H1 (cell line): ENCODE data around the gene IGFALS. TPM values are rescaled to one million over a fixed set of nuclear protein-coding genes. Genes with fewer than 3 reads are reported as not detected.

Experiments used
- CTCF ChIA-PET: fragments of 300-600 bp; sonication (Branson Sonifier 250); formaldehyde crosslinking; loops from one replicate; lab custom pipeline; 2021; ENCODE audit not compliant: partially characterized antibody; lab: Charles Lee
- POLR2A ChIA-PET: fragments of 300-600 bp; sonication (Branson Sonifier 250); formaldehyde crosslinking; loops from one replicate; lab custom pipeline; 2021; ENCODE audit warnings: inconsistent platforms; ENCODE audit not compliant: partially characterized antibody; lab: Charles Lee
- DNase-seq, 2 experiments: peaks; one replicate each; pipeline versions ENCODE4 v3.0.0 to v3.0.0-alpha.2; 2010 to 2022; ENCODE audit warnings: low spot score in 2 of 2, low read depth in 1 of 2, mixed read lengths in 1 of 2
- FAIRE-seq: peaks from 2 replicates; lab custom pipeline; 2011; peaks lifted over from hg19 to GRCh38; lab: Jason Lieb, UNC
- H2AFZ ChIP-seq: 2 replicates; pipeline ENCODE4 v1.8.1; 2012; ENCODE audit warnings: low read length, inconsistent platforms
- H2AK5ac ChIP-seq: 2 replicates; pipeline ENCODE4 v1.6.1; 2013; ENCODE audit warnings: low read depth, low read length
- H2BK120ac ChIP-seq: replicated peaks from 2 replicates; pipeline ENCODE3; 2013; ENCODE audit warnings: low read depth, low read length, inconsistent platforms
- H2BK12ac ChIP-seq: 2 replicates; pipeline ENCODE4 v1.6.1; 2013; ENCODE audit warnings: low read depth, low read length
- H2BK15ac ChIP-seq: 2 replicates; pipeline ENCODE4 v1.6.1; 2013; ENCODE audit warnings: low read length
- H2BK20ac ChIP-seq: 2 replicates; pipeline ENCODE4 v1.6.1; 2013; ENCODE audit warnings: low read length
- H2BK5ac ChIP-seq: 2 replicates; pipeline ENCODE4 v1.6.1; 2013; ENCODE audit warnings: low read depth, low read length
- H3K14ac ChIP-seq: 2 replicates; pipeline ENCODE4 v1.6.1; 2013; ENCODE audit warnings: inconsistent platforms; ENCODE audit not compliant: insufficient read length
- H3K18ac ChIP-seq: 2 replicates; pipeline ENCODE4 v1.6.1; 2013; ENCODE audit warnings: low read length; ENCODE audit errors: extremely low read depth
- H3K23ac ChIP-seq: 2 replicates; pipeline ENCODE4 v1.6.1; 2013; ENCODE audit warnings: inconsistent platforms; ENCODE audit not compliant: insufficient read length
- H3K23me2 ChIP-seq: 2 replicates; pipeline ENCODE4 v1.6.1; 2013; ENCODE audit warnings: low read depth, low read length
- H3K27ac ChIP-seq: 2 replicates; pipeline ENCODE4 v1.6.1; 2011; ENCODE audit warnings: low read depth, low read length, inconsistent platforms
- H3K27me3 ChIP-seq, 4 experiments: replicated peaks in 1 of 4; 1 replicate in 1 of 4; 2 replicates in 3 of 4; pipeline versions ENCODE4 v1.6.1 to v1.8.1; 2011 to 2013; ENCODE audit warnings: low read length in 3 of 4, mild to moderate bottlenecking in 3 of 4, inconsistent platforms in 2 of 4, mixed read lengths in 2 of 4, moderate library complexity in 1 of 4; ENCODE audit not compliant: control insufficient read depth in 3 of 4, insufficient read depth in 3 of 4; ENCODE audit errors: extremely low read depth in 1 of 4
- H3K36me3 ChIP-seq, 4 experiments: 2 replicates each; pipeline versions ENCODE4 v1.6.1 to v1.8.1; 2011 to 2013; ENCODE audit warnings: mild to moderate bottlenecking in 4 of 4, low read length in 3 of 4, moderate library complexity in 2 of 4, control low read depth in 1 of 4, inconsistent platforms in 1 of 4; ENCODE audit not compliant: insufficient read depth in 4 of 4, control insufficient read depth in 2 of 4
- H3K4ac ChIP-seq: replicated peaks from 2 replicates; pipeline ENCODE3; 2013; ENCODE audit warnings: low read length, low read depth, mixed read lengths, inconsistent platforms; ENCODE audit not compliant: insufficient read length
- H3K4me1 ChIP-seq, 4 experiments: replicated peaks in 1 of 4; 1 replicate in 1 of 4; 2 replicates in 3 of 4; pipeline versions ENCODE4 v1.6.1 to v1.8.1; 2011 to 2013; ENCODE audit warnings: low read length in 3 of 4, inconsistent platforms in 2 of 4, mixed read lengths in 1 of 4; ENCODE audit not compliant: insufficient read depth in 4 of 4, control insufficient read depth in 3 of 4
- H3K4me2 ChIP-seq, 2 experiments: 2 replicates each; pipeline versions ENCODE4 v1.6.1 to v1.8.1; 2011 to 2013; ENCODE audit warnings: low read depth in 2 of 2, low read length in 2 of 2, control low read depth in 1 of 2, inconsistent platforms in 1 of 2, mild to moderate bottlenecking in 1 of 2; ENCODE audit not compliant: insufficient read depth in 1 of 2
- H3K4me3 ChIP-seq, 4 experiments: fragments of 200-600, 300-600 bp in 1 of 4; sonication (generic), shearing (Covaris generic), sonication (Bioruptor Twin) in 1 of 4; 2 replicates each; pipeline versions ENCODE4 v1.5.1 to v1.8.1; 2011 to 2016; ENCODE audit warnings: low read length in 4 of 4, low read depth in 3 of 4, control low read depth in 2 of 4, inconsistent platforms in 2 of 4, mild to moderate bottlenecking in 2 of 4, mixed read lengths in 1 of 4, moderate library complexity in 1 of 4; ENCODE audit not compliant: insufficient read depth in 2 of 4; ENCODE audit errors: extremely low read depth in 1 of 4
- H3K56ac ChIP-seq: replicated peaks from 2 replicates; pipeline ENCODE3; 2013; ENCODE audit warnings: low read depth, mild to moderate bottlenecking, mixed read lengths, low read length, inconsistent platforms; ENCODE audit not compliant: insufficient read length
- H3K79me1 ChIP-seq: 2 replicates; pipeline ENCODE4 v1.6.1; 2013; ENCODE audit warnings: low read depth, low read length, control low read depth
- H3K79me2 ChIP-seq, 2 experiments: 2 replicates each; pipeline versions ENCODE4 v1.6.1 to v1.8.1; 2012 to 2013; ENCODE audit warnings: low read length in 2 of 2, mild to moderate bottlenecking in 2 of 2, inconsistent platforms in 1 of 2; ENCODE audit not compliant: insufficient read depth in 2 of 2, control insufficient read depth in 1 of 2
- H3K9ac ChIP-seq, 4 experiments: replicated peaks in 1 of 4; 1 replicate in 1 of 4; 2 replicates in 3 of 4; pipeline versions ENCODE4 v1.6.1 to v1.8.1; 2011 to 2013; ENCODE audit warnings: low read depth in 3 of 4, low read length in 3 of 4, control low read depth in 2 of 4, mild to moderate bottlenecking in 2 of 4, moderate library complexity in 2 of 4, inconsistent platforms in 1 of 4; ENCODE audit errors: extremely low read depth in 1 of 4
- H3K9me3 ChIP-seq, 2 experiments: 2 replicates each; pipeline versions ENCODE4 v1.6.1 to v1.8.1; 2012 to 2013; ENCODE audit warnings: mild to moderate bottlenecking in 2 of 2, moderate library complexity in 2 of 2, control low read depth in 1 of 2, inconsistent platforms in 1 of 2, low read depth in 1 of 2, low read length in 1 of 2, mixed read lengths in 1 of 2; ENCODE audit not compliant: insufficient read depth in 2 of 2
- H4K20me1 ChIP-seq, 2 experiments: replicated peaks in 1 of 2; 2 replicates each; pipeline versions ENCODE3 to v1.8.1; 2011 to 2013; ENCODE audit warnings: inconsistent platforms in 2 of 2, low read length in 2 of 2, mild to moderate bottlenecking in 1 of 2; ENCODE audit not compliant: insufficient read depth in 2 of 2, control insufficient read depth in 1 of 2
- H4K5ac ChIP-seq: 2 replicates; pipeline ENCODE4 v1.6.1; 2013; ENCODE audit warnings: low read length, low read depth, mixed read lengths, inconsistent platforms; ENCODE audit not compliant: insufficient read length
- H4K8ac ChIP-seq: 2 replicates; pipeline ENCODE4 v1.8.0; 2013; ENCODE audit warnings: mild to moderate bottlenecking, moderate library complexity, low read length, inconsistent platforms; ENCODE audit not compliant: insufficient read depth; ENCODE audit errors: extremely low read depth
- H4K91ac ChIP-seq: replicated peaks from 2 replicates; pipeline ENCODE3; 2013; ENCODE audit warnings: low read length, mixed read lengths, inconsistent platforms; ENCODE audit not compliant: insufficient read length
- NRF1 ChIP-seq: IDR thresholded peaks from 2 replicates; pipeline ENCODE4 v1.6.1; 2011; ENCODE audit warnings: mild to moderate bottlenecking, low read depth, low read length, improper control_type of control experiment
- WGBS, 2 experiments: shearing (Covaris generic) in 1 of 2; methylation state at CpG; one replicate each; pipeline versions ENCODE4 v1.1.6 to v1.1.7; 2013 to 2015; ENCODE audit warnings: low lambda C conversion rate in 2 of 2, mixed read lengths in 2 of 2, inconsistent platforms in 1 of 2, low coverage in 1 of 2, missing lambda C conversion rate in 1 of 2; ENCODE audit not compliant: insufficient replicate concordance in 2 of 2, insufficient coverage in 1 of 2, insufficient read length in 1 of 2; ENCODE audit errors: extremely low coverage in 1 of 2, missing lambda C conversion rate in 1 of 2; 5-methylcytosine and 5-hydroxymethylcytosine counted together
- polyA plus RNA-seq, 7 experiments: library from polyadenylated mRNA; depleted of rRNA in 3 of 7; stranded (reverse) in 5 of 7; unstranded in 2 of 7; fragments of >200 nt in 5 of 7; fragments of 200-250 nt in 2 of 7; gene quantifications; 1 replicate in 5 of 7; 2 replicates in 1 of 7; 4 replicates in 1 of 7; pipeline versions ENCODE4 v1.2.1 to v1.2.3, GENCODE V29; 2011 to 2013; ENCODE audit warnings: missing spikeins in 2 of 7, mixed read lengths in 2 of 7
- total RNA-seq: library from RNA; stranded (reverse); fragmentation: NEBNext Ultra II Directional; extraction: Animal tissue kit (Norgen Biotek cat#: 25700); gene quantifications from 2 replicates; pipeline ENCODE4 v1.2.1, GENCODE V29; 2021

The IGFALS gene
- total and polyA plus RNA-seq, 2 of the 8 experiments (the other 6 are each of a cell fraction or from before 2014, with no cell fraction given), result not detected

DNA sequence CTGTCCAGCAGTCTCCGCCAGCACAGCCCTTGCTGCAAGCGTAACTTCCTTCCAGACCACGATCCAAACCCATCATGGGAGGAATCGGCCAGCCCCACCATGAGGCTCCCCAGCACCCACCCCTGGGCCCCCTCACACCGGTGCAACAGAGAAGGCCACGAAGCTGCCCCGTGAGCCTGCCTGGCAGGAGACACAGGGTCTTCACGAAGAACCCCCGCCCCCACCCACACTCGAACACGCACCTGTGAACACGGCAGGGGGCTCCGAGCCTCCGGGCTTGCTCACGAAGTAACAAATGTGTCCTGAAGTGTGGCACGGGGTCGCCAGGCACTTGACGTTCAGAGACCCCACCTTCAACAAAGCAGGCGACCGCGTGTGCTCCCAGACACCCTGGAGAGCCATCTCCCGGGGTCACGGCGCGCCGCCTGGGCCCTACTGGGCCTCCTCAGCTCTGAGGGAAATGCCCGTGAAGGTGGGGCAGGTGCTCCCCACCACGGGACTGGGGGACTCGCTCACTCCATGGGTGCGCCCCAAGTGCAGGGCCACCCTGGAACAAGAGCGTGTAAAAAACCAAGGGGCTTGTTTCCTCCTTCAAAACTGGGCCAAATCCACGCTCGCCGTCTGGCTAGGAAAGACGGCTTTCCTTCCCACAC lies 25.5 kb upstream of the IGFALS start:
- Histone ChIP-seq H3K27me3 (no peaks in the 10 kb centered on the region), H3K4me3 (no peak overlapping the region), H4K20me1 (peaks cover 4 to 5% of the 10 kb centered on the region in 2 experiments), H2BK12ac (no peak overlapping the region), H2BK15ac (no peak overlapping the region), H3K4me2 (no peak overlapping the region), H3K23ac (no peak overlapping the region), H3K18ac (no peak overlapping the region), H3K79me1 (no peaks in the 10 kb centered on the region; the same call in 1 of the 2 replicates), H4K91ac (no peak overlapping the region), H3K27ac (no peak overlapping the region), H2BK120ac (no peak overlapping the region), H4K5ac (no peak overlapping the region), H3K9me3 (no peaks in the 10 kb centered on the region), H3K4ac (no peak overlapping the region), H2AK5ac (no peak overlapping the region), H3K9ac (no peak overlapping the region), H3K36me3 (peaks cover 0 to 9% (median 4%) of the 10 kb centered on the region in 4 experiments; a peak in 5 of 8 replicates), H3K23me2 (no peaks in the 10 kb centered on the region), H2AFZ (no peak overlapping the region), H3K79me2 (no peaks in the 10 kb centered on the region), H3K56ac (no peak overlapping the region), H3K4me1 (no peaks in the 10 kb centered on the region), H3K14ac (no peak overlapping the region), H2BK5ac (no peak overlapping the region), H4K8ac (no peak overlapping the region), H2BK20ac (no peak overlapping the region)
- no peak for DNase-seq
- ChIA-PET POLR2A (interaction anchor here (1.0 kb wide), 1 partner anchor 28 kb away, joined by 3 read pairs; no protein-coding TSS in a partner anchor), CTCF (no interaction called here)
- no peak for TF ChIP-seq NRF1
- WGBS, 2 experiments, result 87% methylated on average over 26 of the region's 35 CpGs; no CpG with 5 or more reads in 1 of the 2 experiments
- FAIRE-seq, result no peak
